Stimulated activated CD8-positive, alpha-beta memory T cell treated with anti-CD3 and anti-CD28 coated beads, Interleukin-12 subunit alpha, Interleukin-12 subunit beta, amount 100 ng/mL, for 1 hour (primary cell): Measurements from ENCODE around the gene TMPRSS4.

Source experiments
- DNase-seq: peaks from one replicate; pipeline ENCODE4 v3.0.0-alpha.2; 2020; ENCODE audit warnings: low read depth

The TMPRSS4 gene

DNA sequence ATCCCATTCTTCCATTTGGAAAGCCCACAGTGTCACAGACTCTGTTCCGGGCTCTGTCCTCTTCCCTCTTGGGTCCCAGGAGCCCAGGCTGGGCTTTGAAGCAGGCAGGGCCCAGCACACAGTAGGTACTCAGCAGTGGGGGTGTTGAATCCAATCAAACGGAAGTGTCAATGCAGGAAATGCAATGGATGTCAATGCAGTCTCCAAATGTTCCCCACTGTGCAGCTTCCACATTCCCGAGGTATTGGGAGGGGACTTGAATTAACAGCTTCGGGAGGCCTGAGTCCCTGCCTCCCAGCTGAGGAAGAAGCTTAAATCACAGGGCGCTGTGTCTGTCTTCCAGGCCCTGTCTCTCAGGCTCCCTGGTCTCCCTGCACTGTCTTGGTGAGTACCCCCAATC, 31.6 kb downstream of the TMPRSS4 start:
- DNase-seq, result no peak

DNA sequence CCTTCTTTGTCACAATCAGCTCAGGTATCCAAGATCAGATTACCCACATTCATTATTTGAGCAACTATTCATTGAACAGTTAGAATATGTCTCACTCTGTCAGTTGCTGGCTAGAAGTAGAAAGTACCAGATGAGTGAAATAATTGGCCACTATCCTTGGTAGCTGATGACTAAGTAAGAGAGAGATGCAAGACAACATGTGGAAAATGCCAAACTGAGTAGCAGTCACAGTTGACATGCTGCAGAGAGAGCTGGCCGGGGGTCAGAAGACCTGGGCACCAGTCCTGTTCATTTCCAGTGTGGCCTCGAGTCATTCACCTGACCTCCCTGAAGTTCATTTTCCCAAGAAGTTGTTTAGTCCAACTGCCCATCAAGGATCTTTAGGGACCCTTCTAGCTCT, 32.4 kb downstream of the TMPRSS4 start:
- DNase-seq, result no peak

DNA sequence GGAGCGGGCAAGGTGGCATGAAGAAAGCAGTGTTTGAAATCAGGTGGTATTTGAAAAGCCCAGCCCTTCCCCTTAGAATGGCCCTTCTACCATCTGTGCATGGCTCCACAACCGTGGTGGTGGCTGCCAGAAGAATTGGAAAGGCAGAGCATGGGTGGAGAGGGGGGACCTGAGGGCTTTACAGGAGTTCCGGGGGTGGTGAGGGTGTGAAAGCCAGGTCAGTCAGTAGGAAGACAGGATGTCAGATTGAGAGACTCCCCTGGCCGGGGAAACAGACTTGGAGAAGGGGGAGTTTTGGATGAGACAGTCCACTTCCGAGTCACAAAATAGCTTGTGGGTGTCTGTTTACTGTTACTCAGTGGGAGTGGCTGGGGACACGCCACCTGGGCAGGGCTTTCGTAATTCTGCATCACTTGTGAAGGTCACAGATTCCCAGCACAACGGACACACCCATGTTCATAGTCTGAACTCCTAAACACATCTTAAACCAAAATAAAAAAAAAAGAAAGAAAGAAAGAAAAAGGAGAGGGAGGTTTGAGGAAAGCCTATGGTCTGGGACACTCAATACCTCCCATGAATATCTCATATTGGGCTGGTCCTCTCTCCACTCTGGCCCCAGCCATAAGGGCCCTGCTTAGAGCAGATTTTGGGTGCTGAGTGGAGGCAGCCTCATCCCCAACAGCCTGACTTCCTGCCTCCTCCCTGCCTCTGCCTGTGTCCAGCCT, 34.3 kb downstream of the TMPRSS4 start:
- no peak for DNase-seq

DNA sequence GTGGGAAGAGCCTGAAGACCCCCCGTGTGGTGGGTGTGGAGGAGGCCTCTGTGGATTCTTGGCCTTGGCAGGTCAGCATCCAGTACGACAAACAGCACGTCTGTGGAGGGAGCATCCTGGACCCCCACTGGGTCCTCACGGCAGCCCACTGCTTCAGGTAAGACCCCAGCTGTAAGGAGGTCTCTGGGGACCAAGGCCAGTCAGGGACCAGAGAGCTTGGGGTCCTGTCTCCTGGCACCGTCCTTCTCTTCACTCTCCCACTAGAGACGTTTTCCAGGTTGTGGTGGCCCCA, 34.8 kb downstream of the TMPRSS4 start:
- no peak for DNase-seq

DNA sequence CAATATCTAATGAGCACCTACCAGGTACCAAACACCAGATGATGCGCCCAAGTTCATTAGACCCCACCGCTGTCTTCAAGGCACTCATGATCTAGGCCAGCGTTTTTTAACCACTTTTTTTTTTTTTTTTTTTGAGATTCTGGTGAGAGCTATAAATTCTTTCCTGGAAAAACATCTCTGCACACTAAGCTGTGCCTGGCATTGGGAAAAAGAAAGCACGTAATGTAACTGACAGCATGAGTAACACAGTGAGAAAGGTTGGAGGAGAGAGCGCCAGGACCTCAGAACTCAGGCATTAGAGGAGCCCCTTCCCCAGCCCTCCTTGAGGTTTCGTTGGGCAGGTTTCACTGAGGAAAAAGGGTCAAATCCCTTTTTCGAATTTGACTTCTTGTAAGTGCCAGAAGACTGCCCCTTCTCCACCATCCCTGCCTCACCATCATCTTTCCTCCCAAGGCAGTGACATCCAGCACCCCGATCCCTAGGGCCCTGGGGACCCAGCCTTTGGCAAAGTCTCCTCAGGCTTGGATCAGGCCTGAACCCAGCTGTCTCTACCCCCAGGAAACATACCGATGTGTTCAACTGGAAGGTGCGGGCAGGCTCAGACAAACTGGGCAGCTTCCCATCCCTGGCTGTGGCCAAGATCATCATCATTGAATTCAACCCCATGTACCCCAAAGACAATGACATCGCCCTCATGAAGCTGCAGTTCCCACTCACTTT, 36.0 kb downstream of the TMPRSS4 start:
- DNase-seq, result no peak

DNA sequence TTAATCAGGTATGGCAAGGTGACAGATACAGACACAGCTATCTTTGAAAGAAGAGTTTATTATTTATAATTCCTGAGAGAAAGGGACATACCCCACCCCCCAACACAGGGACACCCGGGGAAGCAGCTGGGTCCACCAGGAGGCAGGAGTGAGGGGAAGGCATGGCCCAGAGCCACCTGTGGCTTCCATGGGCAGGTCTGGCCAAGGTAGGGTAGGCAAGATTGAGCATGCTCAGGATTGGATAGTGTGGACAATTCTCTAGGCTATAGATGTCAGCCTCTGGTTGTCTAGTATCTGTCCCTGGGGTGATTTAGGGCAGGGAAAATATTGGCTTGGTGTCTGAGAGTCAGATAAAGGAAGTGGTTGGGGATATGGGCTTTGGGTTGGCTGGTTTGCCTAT, 37.4 kb downstream of the TMPRSS4 start:
- no peak for DNase-seq

DNA sequence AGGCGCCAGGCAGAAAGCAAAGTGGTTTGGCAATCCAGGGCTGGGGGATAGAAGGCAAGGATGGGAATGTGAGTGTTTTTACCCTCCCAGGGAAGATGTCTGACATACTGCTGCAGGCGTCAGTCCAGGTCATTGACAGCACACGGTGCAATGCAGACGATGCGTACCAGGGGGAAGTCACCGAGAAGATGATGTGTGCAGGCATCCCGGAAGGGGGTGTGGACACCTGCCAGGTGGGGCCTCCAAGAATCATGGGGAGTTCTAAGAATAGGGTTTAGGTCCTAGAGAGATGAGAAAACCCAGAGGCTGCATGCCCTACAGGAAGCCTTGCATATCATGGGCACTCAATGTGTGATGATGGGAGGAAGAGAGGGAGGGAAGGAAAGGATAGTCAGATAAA, 38.2 kb downstream of the TMPRSS4 start:
- no peak for DNase-seq

DNA sequence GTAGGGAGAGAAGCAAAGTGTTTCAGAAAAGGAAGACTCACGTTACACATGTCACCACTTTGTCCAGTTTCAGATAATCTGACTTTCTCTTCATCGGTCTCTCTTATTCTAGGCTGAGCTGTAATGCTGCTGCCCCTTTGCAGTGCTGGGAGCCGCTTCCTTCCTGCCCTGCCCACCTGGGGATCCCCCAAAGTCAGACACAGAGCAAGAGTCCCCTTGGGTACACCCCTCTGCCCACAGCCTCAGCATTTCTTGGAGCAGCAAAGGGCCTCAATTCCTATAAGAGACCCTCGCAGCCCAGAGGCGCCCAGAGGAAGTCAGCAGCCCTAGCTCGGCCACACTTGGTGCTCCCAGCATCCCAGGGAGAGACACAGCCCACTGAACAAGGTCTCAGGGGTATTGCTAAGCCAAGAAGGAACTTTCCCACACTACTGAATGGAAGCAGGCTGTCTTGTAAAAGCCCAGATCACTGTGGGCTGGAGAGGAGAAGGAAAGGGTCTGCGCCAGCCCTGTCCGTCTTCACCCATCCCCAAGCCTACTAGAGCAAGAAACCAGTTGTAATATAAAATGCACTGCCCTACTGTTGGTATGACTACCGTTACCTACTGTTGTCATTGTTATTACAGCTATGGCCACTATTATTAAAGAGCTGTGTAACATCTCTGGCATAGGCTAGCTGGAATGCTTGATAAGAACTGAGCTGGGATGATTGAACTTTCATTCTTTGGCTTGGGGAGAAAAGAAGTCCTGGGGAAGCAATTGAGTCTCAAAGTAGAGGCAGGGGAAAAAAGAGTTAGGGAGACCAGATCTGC, 41.1 kb downstream of the TMPRSS4 start:
- DNase-seq, result no peak

DNA sequence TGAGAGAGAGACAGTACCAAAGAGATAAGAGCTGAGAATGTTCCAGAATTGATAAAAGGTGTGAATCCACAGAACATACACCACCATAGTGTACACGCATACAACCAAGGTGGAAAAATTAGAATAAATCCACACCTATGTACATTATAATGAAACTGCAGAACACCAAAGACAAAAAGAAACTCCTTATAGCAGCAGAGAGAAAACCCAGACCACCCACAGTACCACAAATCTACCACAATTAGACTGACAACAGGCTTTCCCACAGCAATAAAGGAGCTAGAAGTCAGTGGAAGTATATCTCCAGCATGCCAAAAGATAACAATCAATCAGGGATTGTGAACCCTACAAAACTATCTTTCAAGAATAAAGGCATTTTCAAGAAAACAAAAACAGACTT, 43.9 kb downstream of the TMPRSS4 start:
- DNase-seq, result no peak

DNA sequence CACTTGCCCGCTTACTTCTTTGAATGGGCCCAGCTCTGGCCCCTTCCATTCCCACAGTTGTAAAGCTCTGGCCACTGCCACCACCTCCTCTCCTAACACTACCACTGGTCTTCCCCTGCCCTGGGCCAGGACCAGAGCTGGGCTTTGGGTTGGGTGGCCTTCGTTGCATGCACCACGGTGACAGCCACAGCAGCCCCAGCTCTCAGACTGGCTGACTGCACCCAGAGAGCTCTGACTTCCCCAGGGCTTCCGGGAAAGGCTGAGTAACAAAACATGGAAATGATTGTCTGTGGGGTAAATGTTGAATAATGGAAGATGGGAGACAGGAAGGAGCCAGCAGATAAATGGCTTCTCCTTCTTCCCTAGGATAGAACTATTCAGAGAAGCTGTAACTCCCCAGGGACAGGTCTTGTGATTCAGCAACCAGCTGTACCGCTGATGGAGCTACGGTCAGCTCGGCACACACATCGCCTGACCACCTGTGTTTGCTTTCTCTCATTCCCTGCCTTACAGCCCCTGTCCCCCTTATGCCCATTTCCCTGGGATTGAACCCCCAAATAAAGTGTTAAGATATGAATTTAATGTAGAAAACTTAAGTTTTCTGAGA, 48.2 kb downstream of the TMPRSS4 start:
- DNase-seq, result no peak

DNA sequence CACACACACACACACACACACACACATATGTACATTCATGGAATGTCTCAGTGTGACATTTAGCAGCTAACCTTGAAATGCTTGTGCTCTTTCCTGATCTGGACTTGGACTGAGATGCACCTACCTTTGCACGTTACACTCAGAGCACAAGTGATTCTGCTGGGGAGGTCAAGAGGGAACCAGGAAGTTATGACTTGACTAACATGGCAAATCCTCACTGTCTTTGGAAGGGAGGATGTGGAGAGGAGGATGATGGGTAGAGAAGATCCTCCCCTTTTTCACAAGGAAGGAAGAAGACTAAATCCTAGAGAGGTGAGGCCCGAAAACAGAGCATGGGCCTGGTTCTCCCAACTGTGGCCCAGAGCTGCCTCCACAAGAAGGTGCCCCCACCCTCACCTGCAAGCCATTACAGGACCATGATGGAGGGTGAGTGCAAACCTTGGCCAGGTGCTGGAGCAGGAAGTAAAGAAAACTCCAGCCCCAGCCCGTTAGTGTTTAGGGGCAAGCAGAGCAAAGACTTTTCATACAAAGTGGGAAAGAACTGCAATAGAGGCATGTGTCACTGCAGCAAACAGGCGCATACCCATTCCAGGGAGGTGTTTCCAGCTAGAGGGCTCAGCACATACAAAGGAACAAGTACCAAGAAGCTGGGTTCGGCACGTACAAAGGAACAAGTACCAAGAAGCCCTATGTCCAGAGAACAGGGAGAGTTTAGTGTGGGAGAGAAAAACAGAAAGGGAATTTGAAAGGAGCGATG, 49.4 kb downstream of the TMPRSS4 start:
- DNase-seq, result no peak

DNA sequence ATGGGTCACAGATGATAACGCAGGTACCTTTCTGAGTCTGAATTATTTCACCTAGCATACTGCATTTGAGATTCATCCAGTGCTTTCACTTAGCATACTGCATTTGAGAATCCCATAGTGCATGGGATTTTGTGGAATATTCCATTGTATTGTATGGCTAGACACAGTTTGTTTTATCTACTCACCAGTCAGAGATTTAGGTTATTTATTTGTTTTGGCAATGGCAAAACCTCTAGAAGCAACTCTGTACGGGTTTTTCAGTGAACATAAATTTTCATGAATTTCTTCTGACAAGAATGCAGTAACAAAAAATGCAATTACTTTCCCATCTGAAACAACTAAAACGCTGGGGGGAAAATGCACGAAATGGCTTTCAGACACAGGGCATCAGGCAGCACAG, 51.4 kb downstream of the TMPRSS4 start:
- DNase-seq, result no peak

DNA sequence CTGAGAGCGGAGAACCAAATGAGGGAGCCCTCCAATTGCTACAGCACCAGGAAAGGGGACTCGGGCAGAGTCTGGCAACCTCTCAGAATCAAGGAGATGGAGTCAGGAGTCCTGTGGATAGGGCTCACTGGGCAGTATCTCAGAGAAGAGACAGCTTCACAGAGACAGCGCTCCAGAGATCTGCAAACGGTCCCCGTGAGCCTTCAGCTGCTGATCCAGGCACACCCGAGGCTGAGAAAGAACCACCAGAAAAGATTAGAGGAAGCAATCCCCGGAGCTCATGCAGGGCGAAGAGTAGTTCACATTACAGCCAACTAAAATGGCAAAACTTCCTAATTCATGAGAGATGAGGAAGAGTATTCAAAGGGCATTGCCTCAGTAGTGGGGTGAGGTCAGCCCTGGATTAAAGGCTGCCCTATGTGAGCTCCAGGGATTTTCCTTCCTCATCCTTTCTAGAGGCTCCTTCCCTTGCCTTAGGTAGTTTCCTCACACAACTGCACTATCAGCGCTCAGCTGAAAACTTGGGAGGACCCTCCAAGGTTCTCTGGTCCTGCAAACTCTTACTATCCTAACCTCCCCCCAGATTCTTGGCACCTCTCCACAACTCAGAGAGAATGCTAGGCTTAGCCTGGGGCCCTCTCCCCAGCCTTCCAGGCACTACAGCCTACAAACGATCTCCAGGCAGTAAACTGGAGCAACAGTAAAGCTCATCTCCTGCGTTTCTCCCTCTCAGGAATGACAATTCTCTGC, 52.0 kb downstream of the TMPRSS4 start:
- DNase-seq, result no peak

DNA sequence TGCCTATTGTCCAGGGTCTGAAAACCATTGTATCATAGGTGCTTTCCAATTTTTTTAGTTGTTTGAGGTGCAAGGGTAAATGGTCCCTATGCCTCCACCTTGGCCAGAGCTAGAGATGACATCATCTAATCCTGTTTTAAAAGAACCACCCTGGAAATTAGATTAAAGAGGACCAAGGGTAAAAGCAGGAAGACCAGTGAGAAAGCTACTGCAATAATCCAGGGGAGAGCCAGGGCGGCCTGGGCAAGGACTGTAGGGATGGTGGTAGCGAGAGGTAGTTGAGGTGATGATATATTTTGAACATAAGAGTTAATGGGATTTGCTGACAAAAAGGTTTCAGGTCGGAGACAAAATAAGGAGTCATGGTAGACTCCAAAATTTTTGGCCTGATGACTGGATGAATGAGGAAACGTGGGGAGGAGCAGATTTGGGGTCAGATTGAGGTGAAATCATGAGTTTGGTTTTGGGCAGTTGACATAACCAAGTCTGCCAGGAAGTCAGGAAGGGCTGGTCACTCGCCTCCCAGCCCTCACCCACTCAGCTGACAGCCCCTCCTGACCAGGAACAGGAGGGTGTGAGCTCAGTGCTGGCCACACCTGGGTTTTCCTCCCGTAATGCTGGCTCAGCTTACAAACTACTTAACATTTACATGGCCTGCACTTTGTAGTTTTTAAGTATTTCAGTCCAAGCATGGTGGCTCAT, 52.7 kb downstream of the TMPRSS4 start:
- DNase-seq, result no peak

DNA sequence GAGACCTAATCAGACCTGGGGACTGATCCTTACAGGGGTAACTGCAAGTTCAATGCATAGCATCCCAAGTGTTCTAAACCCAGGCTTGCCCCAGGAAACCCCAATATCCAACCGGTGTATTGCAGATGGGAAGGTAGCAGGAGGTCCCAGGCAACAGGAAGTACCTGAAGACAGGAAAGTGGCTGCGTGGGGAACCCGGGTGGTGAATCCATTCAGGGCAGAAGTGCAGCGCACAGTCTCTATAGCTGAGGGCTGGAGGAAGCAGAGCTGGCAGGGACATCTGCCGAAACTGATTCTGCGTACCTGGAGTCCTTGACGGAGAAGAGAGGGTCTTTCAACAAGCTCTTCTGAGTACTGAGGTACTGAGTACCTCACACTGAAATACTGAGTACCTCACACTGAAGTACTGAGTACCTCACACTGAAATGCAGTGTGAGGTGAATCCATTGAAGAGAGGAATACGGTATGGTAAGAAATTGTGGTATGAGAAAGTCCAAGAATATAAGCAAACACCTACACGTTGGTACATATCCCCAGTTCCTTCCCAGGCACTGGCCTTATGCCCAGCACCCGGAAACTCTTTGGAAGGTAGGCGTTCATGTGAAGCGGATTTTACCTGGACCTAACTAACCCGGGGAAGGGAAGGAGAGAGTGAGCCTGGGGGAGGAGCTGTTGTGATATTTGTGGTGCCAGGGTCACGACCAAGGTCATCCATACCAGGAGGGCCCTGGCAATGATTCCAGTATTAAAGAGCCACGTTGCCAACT, 55.7 kb downstream of the TMPRSS4 start:
- no peak for DNase-seq

DNA sequence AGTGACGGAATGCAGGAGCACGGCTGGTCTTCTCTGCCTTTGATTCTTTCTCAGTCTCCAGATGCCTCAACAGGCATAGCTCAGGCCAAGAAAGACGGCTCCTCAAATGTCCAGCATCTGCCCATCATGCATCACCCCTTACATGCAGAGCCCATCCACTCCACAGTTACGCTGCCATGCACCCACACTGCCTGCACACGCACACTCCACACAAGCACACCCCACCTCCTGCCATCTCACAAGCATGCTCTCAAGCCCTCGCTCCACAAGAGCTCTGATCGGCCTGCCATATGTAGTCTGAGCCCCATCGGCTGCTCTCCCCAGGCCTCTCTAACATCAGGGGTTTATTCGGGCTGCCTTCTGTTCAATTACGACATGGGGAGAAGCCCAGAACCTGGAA, 56.9 kb downstream of the TMPRSS4 start:
- DNase-seq, result no peak

DNA sequence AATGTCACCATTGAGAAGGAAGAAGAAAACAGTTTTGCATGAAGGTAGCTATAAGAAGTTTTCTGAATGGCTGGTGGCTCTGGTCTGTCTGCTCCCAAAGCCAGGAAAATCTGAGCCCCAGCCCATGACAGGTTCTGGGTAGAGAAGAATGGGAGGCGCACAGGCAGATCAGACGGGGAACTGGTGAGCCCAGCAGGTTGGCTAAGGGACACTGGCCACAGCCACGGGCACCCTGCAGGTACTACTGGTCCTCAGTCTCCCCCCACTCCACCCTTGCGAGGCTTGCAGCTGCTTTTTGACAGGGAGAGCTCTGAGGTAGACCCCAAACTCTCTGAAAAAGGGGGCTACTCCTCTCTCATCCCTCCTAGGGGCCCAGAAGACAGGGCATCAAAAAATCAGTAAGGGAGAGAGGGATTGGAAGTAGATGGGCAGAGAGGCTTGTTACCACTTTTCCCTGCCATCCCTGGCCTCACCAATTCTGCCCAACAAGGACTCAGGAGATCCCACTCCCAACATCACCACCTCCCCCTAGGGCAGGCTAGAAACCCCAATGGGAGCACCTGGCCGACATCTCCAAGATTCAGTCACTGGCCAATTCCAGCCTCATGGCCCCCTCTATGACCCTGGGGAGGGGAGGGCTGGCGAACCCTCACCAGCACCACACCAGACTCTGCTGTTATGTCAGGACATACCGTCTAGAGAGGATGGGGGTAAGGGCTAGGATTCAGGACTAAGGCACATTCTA, 58.3 kb downstream of the TMPRSS4 start:
- no peak for DNase-seq

DNA sequence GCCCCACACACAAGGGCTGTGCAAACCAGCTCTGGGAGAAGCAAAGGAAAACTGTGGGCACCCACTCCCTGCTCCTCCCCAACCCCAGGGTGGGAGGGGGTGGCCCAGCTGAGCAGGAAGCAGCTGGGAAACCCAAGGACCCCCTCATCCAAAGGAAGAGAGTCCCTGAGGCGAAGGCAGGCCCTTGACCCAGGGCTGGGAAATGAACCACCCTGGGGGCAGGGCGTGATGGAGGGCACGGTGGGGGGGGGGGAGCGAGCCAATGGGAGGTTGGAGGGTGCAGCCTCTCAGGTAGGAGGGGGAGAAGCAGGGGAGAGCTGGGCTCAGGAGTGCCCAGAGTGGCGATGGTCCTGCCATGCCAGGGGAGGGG, 58.9 kb downstream of the TMPRSS4 start:
- DNase-seq, result no peak

DNA sequence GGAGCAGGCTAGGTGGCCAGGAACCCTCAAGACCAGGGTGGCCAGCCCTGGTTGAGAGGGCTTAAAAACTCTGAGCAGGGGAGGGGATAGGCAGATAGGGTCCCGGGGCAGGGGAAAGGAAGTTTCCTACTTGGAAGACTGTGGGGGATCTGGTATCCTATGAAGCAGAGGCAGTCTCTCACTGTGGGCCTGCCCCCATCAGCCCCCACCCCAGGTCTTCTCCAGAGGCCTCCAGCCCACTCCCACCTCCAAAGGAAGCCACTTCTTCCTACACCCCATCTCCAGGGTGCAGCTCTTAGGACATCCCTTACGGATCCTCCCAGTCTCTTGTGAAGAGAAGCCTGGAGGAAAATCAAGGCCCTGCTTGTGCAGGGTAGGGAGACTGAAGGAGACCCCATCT, 59.5 kb downstream of the TMPRSS4 start:
- DNase-seq, result no peak
